Motor neuron (in vitro differentiated cells): ENCODE measurements around the gene MYO16. TPM values are rescaled to one million over a fixed set of nuclear protein-coding genes. Genes with fewer than 3 reads are reported as not detected.

Experiments used
- ATAC-seq, 8 experiments: fragments of 200-7000 bp; cut with Tn5 transposase; replicated peaks in 6 of 8; 2 replicates each; pipeline ENCODE4 v1.8.0; 2021; ENCODE audit warnings: mild to moderate bottlenecking in 8 of 8, moderate library complexity in 8 of 8
- H3K27ac ChIP-seq, 2 donors: fragments of 250-450 bp; sonication (Bioruptor Pico); 2 replicates each; pipeline ENCODE4 v1.9.0; 2021; ENCODE audit warnings: antibody characterized with exemption in 2 of 2, mild to moderate bottlenecking in 2 of 2, moderate library complexity in 1 of 2
- H3K4me1 ChIP-seq, 2 donors: fragments of 250-450 bp; sonication (Bioruptor Pico); replicated peaks in 1 of 2; 2 replicates each; pipeline ENCODE4 v1.6.1; 2021; ENCODE audit warnings: antibody characterized with exemption in 2 of 2, mild to moderate bottlenecking in 2 of 2, moderate library complexity in 1 of 2
- H3K4me3 ChIP-seq, 5 donors: fragments of 250-450 bp; sonication (Bioruptor Pico); 2 replicates each; pipeline ENCODE4 v1.9.0; 2021; ENCODE audit warnings: antibody characterized with exemption in 5 of 5, mild to moderate bottlenecking in 5 of 5, moderate library complexity in 4 of 5
- WGBS, 10 experiments: fragments of 450-650 bp; shearing (Covaris generic); methylation state at CpG; one replicate each; pipeline ENCODE4 v1.0.0; 2022; 5-methylcytosine and 5-hydroxymethylcytosine counted together
- in situ Hi-C, 9 experiments: fragments of 400-800 bp; cut with MboI; loops; one replicate each; pipeline ENCODE4 v1.15.0; 2021; ENCODE audit warnings: low sequenced_read_pairs in 9 of 9, low pct_unique_long_range_greater_than_20kb in 2 of 9; ENCODE audit not compliant: unreplicated experiment in 9 of 9
- total RNA-seq, 8 experiments: library from RNA; unstranded; fragments of 300-600 nt; gene quantifications; 2 replicates each; pipeline versions ENCODE4 v1.2.3 to v1.2.4, GENCODE V29; 2022

The MYO16 gene
- total RNA-seq, 8 experiments from 2014 or later, result 0.18 to 16.0 (median 6.2) TPM

DNA sequence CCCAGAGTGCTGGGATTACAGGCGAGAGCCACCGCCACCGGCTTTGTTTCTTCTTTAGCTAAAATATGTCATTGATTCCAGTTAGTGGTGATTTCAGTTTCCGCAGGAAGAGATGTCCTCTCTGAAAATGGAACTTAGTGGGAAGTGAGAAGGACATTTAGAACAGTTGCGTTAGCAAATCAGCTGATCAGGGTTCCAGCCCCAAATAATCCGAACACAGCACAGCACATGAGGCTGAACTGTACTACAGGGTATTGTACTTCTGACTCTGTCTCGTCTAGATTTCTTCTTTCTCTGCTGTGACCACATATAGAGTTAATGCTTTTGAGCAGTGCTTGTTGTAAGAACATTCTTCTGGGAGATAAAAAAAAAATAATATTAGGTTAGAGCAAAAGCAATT lies 314.4 kb downstream of the MYO16 start:
- ATAC-seq, result no peak
- in situ Hi-C loops, result no loop called here
- Histone ChIP-seq H3K4me3 (no peak overlapping the region), H3K4me1 (no peaks in the 10 kb centered on the region), H3K27ac (no peak overlapping the region)
- whole genome bisulfite sequencing, 10 experiments, result 17 to 100% (median 89%) methylated on average over 1 to 6 of the region's 7 CpGs; no CpG with 5 or more reads in 5 of the 10 experiments

GRCh38 chr13:108944760-108945159 lies 315.3 kb downstream of the MYO16 start:
- 0 to 96% (median 89%) methylated on average over 2 to 4 of the region's 4 CpGs for WGBS, 10 experiments
- H3K27ac ChIP-seq, result no peak overlapping the region
- ATAC-seq, result peak in 3 of 8 experiments; percentile 19 to 40 (median 36)
- no peaks in the 10 kb centered on the region for H3K4me1 ChIP-seq
- H3K4me3 ChIP-seq, result no peak overlapping the region
- in situ Hi-C loops, result no loop called here

DNA sequence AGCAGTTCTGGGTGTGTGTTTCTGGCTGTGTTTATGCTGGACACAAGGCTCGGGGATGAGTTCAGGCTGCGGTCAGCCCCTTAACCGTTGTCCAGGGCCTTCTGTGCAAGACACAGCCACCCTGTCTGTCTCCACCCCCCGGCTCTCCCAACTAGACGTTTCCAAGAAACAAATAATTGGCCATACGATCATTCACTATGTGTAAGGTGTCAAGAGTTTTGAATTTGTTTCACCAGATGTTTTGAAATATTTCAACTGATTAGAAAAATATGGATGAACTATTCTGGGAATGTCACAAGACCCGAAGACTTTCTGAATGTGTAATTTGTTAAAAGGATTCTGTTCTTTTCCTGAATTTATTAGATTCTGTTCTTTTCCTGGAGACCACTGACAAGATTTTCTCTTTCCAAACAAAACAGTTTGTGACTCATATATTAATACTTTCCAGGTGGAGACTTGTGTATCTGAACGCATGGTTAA lies 318.2 kb downstream of the MYO16 start:
- ATAC-seq, result peak in 4 of 8 experiments; percentile 38 to 96 (median 70)
- Histone ChIP-seq H3K27ac (no peak overlapping the region), H3K4me3 (no peak overlapping the region), H3K4me1 (no peaks in the 10 kb centered on the region)
- in situ Hi-C loops, result no loop called here
- 0 to 94% (median 80%) methylated on average over 1 to 6 of the region's 8 CpGs; no CpG with 5 or more reads in 1 of the 10 experiments for WGBS, 10 experiments

DNA sequence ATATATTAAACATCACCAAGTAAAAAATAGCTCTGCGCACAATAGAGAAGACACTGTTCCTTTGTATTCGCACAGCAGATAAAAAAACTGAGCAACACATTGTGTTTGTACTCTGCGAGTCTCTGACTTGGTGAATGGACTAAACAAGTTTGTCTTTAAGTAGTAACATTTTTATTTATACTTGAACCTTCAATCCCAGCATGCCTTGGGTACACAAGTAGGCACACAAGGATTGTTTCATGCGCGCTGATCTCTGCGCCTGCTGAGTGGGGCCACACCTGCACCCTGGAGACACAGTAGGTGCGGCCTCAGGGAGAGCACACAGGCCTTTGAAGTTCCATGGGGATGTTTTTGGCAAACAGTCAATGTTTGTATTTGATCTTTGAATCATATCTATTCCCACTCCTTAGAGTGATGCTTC lies 318.9 kb downstream of the MYO16 start:
- no peaks in the 10 kb centered on the region for H3K4me1 ChIP-seq
- in situ Hi-C loops, result no loop called here
- no peak overlapping the region for H3K4me3 ChIP-seq
- H3K27ac ChIP-seq, result no peak overlapping the region
- 34 to 96% (median 87%) methylated on average over 3 to 7 of the region's 7 CpGs; no CpG with 5 or more reads in 2 of the 10 experiments for WGBS, 10 experiments
- ATAC-seq, result peak in 1 of 8 experiments; percentile 85

DNA sequence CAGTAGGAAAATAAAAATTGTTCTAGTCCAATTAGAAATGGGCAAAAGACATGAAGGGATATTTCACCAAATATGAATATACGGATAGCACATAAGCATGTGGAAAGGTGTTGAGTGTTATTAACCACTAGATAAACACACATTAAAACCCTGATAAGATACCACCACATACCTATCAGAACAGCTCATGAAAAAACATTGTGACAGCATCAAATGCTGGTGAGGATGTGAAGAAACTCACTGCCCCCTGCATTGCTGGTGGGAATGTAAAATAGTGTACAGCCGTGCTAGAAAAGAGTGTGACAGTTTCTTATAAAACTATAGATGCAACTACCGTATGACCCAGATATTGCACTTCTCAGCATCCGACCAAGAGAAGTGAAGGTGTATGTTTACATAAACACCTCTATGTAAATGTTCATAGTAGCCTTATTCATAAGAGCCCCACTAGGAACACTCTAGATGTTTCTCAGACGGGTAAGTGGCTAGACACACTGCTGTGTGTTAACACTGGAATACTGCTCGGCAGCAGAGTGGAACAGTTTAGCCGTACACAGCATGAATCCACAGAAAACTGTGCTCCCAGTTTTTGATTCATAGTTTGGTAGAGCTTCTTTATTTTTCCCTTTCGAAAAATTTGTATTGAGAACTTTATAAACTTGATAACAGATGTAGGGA lies 321.1 kb downstream of the MYO16 start:
- ATAC-seq, result no peak
- Histone ChIP-seq H3K4me3 (no peak overlapping the region), H3K4me1 (no peaks in the 10 kb centered on the region), H3K27ac (no peak overlapping the region)
- in situ Hi-C loops, result loop anchor here in 8 of 9 experiments (25.0 kb wide), 3 partner anchors 837 to 1187 kb away; partner anchors contain the start of gene IRS2 (in 4 of the 8)
- 61 to 100% (median 90%) methylated on average over 1 to 7 of the region's 8 CpGs for WGBS, 10 experiments

DNA sequence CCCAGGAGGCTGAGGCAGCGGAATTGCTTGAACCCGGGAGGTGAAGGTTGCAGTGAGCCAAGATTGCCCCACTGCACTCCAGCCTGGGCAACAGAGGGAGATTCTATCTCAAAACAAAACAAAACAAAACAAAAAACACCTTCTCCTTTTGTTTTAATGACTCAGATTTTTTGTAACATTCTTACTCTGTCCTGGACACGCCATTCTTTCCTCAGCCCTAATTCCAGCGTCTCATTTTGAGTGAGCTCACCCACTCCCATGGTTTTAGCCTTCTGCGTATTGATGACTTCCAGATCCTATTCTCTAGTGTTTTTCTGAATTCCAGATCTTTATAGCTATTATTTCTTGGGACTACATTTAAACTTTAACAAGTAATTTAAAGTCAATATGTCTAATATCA lies 326.3 kb downstream of the MYO16 start:
- Histone ChIP-seq H3K27ac (no peak overlapping the region), H3K4me1 (peaks cover 0 to 6% of the 10 kb centered on the region in 2 donors), H3K4me3 (no peak overlapping the region)
- ATAC-seq, result no peak
- in situ Hi-C loops, result loop anchor here in 8 of 9 experiments (25.0 kb wide), 3 partner anchors 832 to 1182 kb away; partner anchors contain the start of gene IRS2 (in 4 of the 8)
- WGBS, 10 experiments, result 53 to 100% (median 89%) methylated on average over 3 to 5 of the region's 5 CpGs

GRCh38 chr13:108957369-108958012 lies 328.1 kb downstream of the MYO16 start:
- peak; percentile 44 to 86 (median 78) for ATAC-seq
- Histone ChIP-seq H3K4me3 (no peak overlapping the region), H3K4me1 (peaks cover 0 to 6% of the 10 kb centered on the region in 2 donors), H3K27ac (no peak overlapping the region)
- 0 to 89% (median 66%) methylated on average over 3 to 11 of the region's 11 CpGs for WGBS, 10 experiments
- in situ Hi-C loops, result loop anchor here in 8 of 9 experiments (25.0 kb wide), 3 partner anchors 830 to 1180 kb away; partner anchors contain the start of gene IRS2 (in 4 of the 8)

DNA sequence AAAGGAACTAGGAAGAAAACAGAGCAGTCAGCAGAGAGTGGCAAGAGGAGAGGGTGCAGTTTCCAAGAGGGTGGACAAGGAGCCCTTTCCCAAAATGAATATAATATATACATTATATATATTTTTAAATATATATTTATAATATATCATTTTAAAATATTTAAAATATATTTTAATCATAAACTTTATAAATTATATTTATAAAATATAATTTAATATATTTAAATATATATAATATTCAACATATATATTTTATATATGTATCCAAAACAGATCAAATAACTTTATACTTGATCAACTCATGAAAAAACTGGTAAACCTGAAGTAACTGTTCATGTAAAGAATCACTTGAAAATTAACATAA lies 328.6 kb downstream of the MYO16 start:
- Histone ChIP-seq H3K4me1 (peaks cover 0 to 6% of the 10 kb centered on the region in 2 donors), H3K4me3 (no peak overlapping the region), H3K27ac (no peak overlapping the region)
- no peak for ATAC-seq
- in situ Hi-C loops, result loop anchor here in 8 of 9 experiments (25.0 kb wide), 3 partner anchors 829 to 1179 kb away; partner anchors contain the start of gene IRS2 (in 4 of the 8)

DNA sequence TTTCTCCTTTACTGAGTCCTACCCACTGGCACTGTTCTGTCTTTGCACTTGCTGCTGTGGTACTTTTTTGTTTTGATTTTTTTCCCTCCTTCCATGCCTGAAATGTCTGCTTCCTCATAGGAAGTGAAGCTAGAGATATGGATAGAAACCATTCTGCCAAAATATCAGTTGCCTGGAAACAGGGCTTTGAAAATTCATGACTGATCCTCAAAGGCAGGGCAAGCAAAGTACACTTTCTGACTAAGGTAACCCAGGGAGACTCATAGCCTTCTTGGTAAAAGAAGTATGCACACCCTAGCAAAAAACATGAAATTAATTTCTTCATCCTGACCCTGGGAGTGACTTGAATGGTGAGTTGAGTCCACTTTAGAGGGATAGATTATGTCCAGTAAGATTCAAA lies 329.8 kb downstream of the MYO16 start:
- in situ Hi-C loops, result loop anchor here in 8 of 9 experiments (25.0 kb wide), 3 partner anchors 828 to 1178 kb away; partner anchors contain the start of gene IRS2 (in 4 of the 8)
- H3K4me1 ChIP-seq, result peaks cover 0 to 6% of the 10 kb centered on the region in 2 donors
- ATAC-seq, result peak in 2 of 8 experiments; percentile 16 to 44
- H3K4me3 ChIP-seq, result no peak overlapping the region
- no peak overlapping the region for H3K27ac ChIP-seq

DNA sequence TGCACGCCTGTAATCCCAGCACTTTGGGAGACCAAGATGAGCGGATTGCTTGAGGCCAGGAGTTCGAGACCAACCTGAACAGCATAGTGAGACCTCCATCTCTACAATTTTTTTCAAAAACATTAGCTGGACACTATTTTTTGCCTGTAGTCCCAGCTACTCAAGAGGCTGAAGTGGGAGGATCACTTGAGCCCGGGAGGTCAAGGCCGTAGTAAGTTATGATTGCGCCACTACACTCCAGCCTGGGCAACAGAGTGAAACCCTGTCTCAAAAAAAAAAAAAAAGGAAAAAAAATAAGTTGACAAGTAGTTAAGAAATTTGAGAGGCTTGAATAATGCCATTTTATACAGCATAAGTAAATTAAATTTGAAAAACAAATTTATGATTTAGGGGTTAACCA lies 330.6 kb downstream of the MYO16 start:
- no peak for ATAC-seq
- WGBS, 10 experiments, result 78 to 100% (median 100%) methylated on average over 2 to 6 of the region's 6 CpGs; no CpG with 5 or more reads in 2 of the 10 experiments
- in situ Hi-C loops, result loop anchor here in 8 of 9 experiments (10.0 to 25.0 kb wide), 4 partner anchors 827 to 1177 kb away; partner anchors contain the start of gene IRS2 (in 4 of the 8)
- Histone ChIP-seq H3K4me3 (no peak overlapping the region), H3K4me1 (peaks cover 0 to 6% of the 10 kb centered on the region in 2 donors), H3K27ac (no peak overlapping the region)

DNA sequence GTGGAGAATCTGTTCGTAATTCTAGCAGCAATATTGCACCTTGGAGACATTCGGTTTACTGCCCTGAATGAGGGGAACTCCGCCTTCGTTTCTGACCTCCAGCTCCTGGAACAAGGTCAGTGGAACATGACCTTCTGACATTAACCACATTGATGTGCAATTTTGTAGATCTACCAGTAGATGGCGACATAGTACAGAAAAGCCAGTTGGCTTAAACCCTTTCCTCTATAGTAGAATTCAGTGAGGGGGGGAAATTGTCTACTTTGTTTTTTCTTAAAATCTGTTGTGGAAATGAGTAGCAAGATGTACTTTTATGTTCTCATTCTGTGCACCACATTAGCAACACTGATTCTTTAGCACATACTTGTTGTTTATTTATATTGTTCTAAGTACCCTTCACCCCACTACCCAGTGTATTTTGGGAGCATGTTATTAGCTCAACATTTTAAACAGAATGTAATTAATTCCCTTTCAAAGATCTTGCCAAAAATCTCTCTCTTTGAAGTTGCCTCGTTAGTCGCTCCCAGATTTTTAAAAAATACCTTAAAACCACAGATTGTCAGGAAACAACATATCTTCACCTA lies 332.2 kb downstream of the MYO16 start:
- WGBS, 10 experiments, result 0 to 21% (median 8%) methylated on average over 3 to 7 of the region's 7 CpGs; no CpG with 5 or more reads in 1 of the 10 experiments
- Histone ChIP-seq H3K4me3 (no peak overlapping the region), H3K27ac (no peak overlapping the region), H3K4me1 (peaks cover 0 to 6% of the 10 kb centered on the region in 2 donors)
- peak; percentile 26 to 76 (median 54) for ATAC-seq
- in situ Hi-C loops, result loop anchor here in 8 of 9 experiments (10.0 to 25.0 kb wide), 4 partner anchors 826 to 1176 kb away; partner anchors contain the start of gene IRS2 (in 4 of the 8)

- Histone ChIP-seq H3K4me3 (no peak overlapping the region), H3K27ac (no peak overlapping the region), H3K4me1 (peaks cover 0 to 2% of the 10 kb centered on the region in 2 donors)
- ATAC-seq, result no peak
- in situ Hi-C loops, result loop anchor here in 8 of 9 experiments (10.0 to 25.0 kb wide), 4 partner anchors 825 to 1175 kb away; partner anchors contain the start of gene IRS2 (in 4 of the 8)
Observed at GRCh38 chr13:108962654-108963053, 333.2 kb downstream of the MYO16 start.
